Measurements from ENCODE around the gene ATMIN. TPM values are rescaled to one million over a fixed set of nuclear protein-coding genes. Genes with fewer than 3 reads are reported as not detected.

Gene ATMIN
- total and polyA plus RNA-seq, 2 of the 13 experiments (the other 11 are each of a cell fraction or from before 2014, with no cell fraction given), result 34.6 to 60.4 TPM

GRCh38 chr16:81076566-81077075, 41.0 kb downstream of the ATMIN start (continued):
- TF ChIP-seq ZBTB4 (CRISPR knock-in tag; IDR thresholded peaks at IDR 0.05; ENCODE audit: borderline replicate concordance), result peak; percentile 74; the same call in 1 of the 2 replicates
- TF ChIP-seq, protein P1, sequence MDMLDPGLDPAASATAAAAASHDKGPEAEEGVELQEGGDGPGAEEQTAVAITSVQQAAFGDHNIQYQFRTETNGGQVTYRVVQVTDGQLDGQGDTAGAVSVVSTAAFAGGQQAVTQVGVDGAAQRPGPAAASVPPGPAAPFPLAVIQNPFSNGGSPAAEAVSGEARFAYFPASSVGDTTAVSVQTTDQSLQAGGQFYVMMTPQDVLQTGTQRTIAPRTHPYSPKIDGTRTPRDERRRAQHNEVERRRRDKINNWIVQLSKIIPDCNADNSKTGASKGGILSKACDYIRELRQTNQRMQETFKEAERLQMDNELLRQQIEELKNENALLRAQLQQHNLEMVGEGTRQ (IDR thresholded peaks at IDR 0.05; ENCODE audit: low read depth, low read length), result no peak
- TF ChIP-seq, protein P1 (CRISPR knock-in tag; IDR thresholded peaks at IDR 0.05; ENCODE audit: borderline replicate concordance), result peak; percentile 15; the same call in 1 of the 2 replicates
- TF ChIP-seq FOXK2 (IDR thresholded peaks at IDR 0.05), result peak; percentile 37; the same call in 1 of the 2 replicates
- 0 out of 2 replicates have a peak, but pooled peaks have one; percentile 2 for TF ChIP-seq FIP1L1 (IDR thresholded peaks at IDR 0.05; ENCODE audit: borderline replicate concordance, insufficient read depth, low read depth, low read length)
- no peak for TF ChIP-seq NR2F1 (CRISPR knock-in tag; IDR thresholded peaks at IDR 0.05)
- TF ChIP-seq ISX (CRISPR knock-in tag; conservative IDR thresholded peaks at IDR 0.05), result no peak
- TF ChIP-seq NCOA1 (CRISPR knock-in tag; IDR thresholded peaks at IDR 0.05), result peak; percentile 23; the same call in 1 of the 2 replicates
- TF ChIP-seq, protein P2, sequence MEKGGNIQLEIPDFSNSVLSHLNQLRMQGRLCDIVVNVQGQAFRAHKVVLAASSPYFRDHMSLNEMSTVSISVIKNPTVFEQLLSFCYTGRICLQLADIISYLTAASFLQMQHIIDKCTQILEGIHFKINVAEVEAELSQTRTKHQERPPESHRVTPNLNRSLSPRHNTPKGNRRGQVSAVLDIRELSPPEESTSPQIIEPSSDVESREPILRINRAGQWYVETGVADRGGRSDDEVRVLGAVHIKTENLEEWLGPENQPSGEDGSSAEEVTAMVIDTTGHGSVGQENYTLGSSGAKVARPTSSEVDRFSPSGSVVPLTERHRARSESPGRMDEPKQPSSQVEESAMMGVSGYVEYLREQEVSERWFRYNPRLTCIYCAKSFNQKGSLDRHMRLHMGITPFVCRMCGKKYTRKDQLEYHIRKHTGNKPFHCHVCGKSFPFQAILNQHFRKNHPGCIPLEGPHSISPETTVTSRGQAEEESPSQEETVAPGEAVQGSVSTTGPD (CRISPR knock-in tag; IDR thresholded peaks at IDR 0.05), result 0 out of 2 replicates have a peak, but pooled peaks have one; percentile 52
- 0 out of 2 replicates have a peak, but pooled peaks have one; percentile 67 for TF ChIP-seq ZNF674 (CRISPR knock-in tag; IDR thresholded peaks at IDR 0.05; ENCODE audit: low read depth)
- TF ChIP-seq ZNF678 (CRISPR knock-in tag; IDR thresholded peaks at IDR 0.05), result 0 out of 2 replicates have a peak, but pooled peaks have one; percentile 14
- TF ChIP-seq, protein P3, sequence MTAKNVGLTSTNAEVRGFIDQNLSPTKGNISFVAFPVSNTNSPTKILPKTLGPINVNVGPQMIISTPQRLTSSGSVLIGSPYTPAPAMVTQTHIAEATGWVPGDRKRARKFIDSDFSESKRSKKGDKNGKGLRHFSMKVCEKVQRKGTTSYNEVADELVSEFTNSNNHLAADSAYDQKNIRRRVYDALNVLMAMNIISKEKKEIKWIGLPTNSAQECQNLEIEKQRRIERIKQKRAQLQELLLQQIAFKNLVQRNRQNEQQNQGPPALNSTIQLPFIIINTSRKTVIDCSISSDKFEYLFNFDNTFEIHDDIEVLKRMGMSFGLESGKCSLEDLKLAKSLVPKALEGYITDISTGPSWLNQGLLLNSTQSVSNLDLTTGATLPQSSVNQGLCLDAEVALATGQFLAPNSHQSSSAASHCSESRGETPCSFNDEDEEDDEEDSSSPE (CRISPR knock-in tag; IDR thresholded peaks at IDR 0.05), result no peak
- TF ChIP-seq KDM2A (CRISPR knock-in tag; IDR thresholded peaks at IDR 0.05; ENCODE audit: borderline replicate concordance, low read depth), result no peak
- TF ChIP-seq U2AF2 (IDR thresholded peaks at IDR 0.05; ENCODE audit: low read depth, low read length), result no peak
- TF ChIP-seq, protein P4, sequence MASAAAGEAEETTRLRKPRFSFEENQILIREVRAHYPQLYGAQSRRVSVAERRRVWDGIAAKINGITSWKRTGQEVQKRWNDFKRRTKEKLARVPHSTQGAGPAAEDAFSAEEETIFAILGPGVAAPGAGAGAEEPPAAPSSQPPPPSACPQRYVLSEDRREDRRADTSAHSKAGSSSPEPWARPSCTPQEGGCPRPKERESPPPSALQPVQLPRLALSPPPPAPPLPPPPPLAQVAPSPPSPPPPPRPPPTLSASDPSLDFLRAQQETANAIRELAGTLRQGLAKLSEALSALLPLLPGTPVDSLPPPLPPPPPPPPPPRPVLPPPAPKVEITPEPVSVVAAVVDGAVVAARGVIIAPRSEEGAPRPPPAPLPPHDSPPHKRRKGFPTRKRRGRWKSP (CRISPR knock-in tag; IDR thresholded peaks at IDR 0.05), result peak; percentile 12; the same call in 1 of the 2 replicates
- TF ChIP-seq BRF2 (CRISPR knock-in tag; IDR thresholded peaks at IDR 0.05), result peak; percentile 42; the same call in 1 of the 2 replicates
- no peak; the same call in 1 of the 2 replicates for TF ChIP-seq DNMT3B (CRISPR knock-in tag; conservative IDR thresholded peaks at IDR 0.05)
- TF ChIP-seq ZNF788 (CRISPR knock-in tag; IDR thresholded peaks at IDR 0.05; ENCODE audit: borderline replicate concordance), result peak; percentile 17; the same call in 1 of the 2 replicates
